D341Med (cell line): ENCODE data around the gene GTSF1L.
A peak's percentile ranks its signal among the peaks of the same experiment; 100 is the strongest.

Experiments
- DNase-seq: peaks from one replicate; pipeline ENCODE4 v3.0.0; 2012; ENCODE audit warnings: low spot score

GTSF1L gene

DNA sequence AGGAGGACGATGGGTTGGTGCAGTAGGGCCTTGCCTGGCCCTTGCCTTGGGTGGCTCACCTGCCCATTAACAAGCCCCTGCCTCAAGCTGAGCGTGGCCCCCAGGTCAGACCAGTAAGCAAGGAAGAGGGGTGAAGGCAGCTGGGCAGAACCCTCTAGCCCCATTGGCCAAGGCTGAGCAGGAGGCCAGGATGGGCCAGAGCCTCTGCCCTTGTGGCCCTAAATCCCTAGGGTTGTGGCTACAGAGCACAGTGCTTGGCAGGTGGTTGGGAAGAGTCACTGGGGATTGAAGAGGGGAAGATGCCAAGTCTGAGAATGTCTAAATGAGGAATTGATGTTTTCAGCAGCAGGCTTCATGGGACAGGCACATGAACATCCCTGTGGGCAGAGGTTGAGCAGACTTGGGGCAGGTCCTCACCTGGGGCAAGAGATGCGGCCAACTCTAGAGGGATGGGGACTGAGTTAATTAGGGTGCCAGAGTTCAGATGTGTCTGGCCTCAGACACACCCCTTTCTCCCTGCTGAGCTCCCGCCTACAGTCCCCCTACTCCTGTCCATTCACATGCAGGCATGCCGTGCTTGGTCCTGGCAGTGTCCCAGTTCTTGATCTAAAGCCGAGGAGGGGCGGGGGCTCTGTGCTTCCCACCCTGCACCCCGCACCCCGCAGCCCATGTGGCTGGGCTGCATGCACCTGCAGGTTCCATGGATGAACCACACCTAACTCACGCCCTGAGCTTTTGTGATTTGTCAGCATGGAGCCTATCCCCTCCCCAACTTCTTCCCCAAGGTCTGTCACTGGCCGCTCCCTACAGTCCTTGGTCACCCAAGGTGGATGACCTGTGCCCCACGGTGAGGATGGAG, 9.8 kb downstream of the GTSF1L start:
- DNase-seq: no peak

DNA sequence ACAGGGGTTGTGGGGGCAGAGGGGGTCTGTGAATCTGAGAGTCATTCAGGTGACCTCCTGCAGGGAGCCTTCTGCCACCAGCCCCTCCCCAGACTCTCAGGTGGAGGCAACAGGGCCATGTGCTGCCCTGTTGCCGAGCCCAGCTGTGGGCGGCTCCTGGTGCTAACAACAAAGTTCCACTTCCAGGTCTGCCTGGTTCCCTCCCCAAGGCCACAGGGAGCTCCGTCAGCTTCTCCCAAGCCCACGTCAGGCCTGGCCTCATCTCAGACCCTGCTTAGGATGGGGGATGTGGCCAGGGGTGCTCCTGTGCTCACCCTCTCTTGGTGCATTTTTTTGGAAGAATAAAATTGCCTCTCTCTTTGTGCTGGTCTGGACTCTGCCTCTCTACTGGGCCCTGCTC, 10.7 kb downstream of the GTSF1L start:
- DNase-seq: no peak

DNA sequence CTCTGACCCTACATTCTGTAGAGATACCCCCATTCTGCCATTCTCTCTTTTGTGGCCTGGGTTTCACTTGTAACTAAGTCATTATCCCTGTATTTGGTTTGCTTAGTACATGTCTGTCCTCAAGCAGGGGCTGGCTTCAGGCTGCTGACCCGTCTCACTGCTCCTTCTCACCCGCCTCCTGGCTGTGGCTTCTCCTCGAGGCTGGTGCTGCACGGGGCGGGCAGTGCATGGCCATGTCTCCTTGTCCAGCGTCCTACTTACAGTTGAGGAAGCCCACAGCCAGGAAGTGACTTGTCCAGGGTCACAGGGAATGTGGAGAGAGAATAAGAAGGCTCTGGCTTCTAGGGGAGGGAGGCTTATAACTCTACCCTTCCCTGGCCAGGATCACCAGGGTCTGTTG, 11.3 kb downstream of the GTSF1L start:
- no peak for DNase-seq

DNA sequence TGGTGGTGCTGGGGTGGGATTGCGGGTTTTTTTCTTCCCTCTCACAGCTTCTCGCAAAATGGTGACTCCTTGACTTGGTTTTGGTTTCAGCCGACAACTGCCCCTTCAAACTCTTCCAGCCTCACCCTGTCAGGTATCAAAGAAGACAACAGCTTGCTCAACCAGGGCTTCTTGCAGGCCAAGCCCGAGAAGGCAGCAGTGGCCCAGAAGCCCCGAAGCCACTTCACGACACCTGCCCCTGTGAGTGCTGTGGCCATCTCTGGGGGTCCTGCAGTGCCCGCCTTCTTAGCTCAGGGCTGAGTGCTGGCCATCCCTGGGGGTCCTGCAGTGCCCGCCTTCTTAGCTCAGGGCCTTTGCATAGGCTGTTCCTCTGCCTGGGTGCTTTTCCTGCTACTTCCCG, 11.8 kb downstream of the GTSF1L start:
- peak; percentile 17 for DNase-seq

DNA sequence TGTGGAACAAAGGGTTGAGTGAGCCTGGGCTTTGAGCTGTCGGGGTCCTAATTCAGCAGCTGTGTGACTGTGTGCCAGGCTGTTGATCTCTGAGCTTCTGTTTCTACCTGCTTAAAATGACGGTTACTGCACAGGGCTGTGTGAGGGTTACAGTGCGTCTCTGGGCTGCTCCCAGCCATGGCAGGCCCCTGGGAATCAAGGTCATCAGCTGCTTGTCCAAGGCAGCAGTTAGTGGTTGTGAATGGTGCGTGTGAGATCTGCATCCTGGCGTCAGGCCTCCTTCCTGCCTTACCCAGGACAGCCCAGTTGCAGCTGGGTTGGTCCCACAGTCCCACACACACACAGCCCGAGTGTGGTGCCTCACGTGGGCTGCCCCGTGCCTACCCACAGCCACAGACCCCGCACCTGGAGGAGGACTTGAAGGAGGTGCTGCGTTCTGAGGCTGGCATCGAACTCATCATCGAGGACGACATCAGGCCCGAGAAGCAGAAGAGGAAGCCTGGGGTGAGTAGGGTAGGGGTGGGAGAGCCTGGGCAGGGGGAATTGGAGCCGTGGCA, 15.6 kb downstream of the GTSF1L start:
- peak; percentile 30 for DNase-seq

DNA sequence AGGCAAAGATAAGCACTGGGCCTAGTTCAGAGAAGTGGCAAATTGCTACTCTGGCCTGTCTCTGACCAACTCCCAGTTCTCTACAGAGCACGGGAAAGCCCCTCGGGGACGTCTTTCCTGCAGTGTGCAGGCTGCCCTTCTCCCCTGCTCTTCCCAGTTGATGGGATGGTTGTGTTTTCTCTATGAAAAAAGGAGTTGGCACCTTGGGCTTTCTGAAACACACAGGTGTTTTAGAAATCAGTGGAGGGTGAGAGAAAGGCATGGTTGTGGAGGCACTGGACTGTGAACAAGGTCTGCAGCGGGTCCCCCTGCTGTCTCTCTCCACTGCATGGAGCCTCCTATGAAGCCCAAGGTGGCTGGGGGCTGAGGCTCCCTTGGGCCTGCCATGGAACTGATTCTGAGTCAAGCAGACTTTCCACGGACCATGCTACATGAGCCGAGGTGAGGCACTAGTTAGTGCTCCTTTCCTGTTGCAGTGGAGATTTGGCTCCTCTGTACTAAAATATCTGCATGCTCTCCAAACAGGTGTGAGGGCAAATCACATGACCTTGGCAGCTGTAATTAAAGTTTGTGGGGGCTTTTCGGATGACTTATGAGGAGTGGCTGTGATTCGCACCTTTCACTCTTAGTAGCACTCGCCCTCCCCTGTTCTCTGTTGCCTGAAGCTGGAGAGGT, 16.3 kb downstream of the GTSF1L start:
- peak; percentile 8 for DNase-seq

DNA sequence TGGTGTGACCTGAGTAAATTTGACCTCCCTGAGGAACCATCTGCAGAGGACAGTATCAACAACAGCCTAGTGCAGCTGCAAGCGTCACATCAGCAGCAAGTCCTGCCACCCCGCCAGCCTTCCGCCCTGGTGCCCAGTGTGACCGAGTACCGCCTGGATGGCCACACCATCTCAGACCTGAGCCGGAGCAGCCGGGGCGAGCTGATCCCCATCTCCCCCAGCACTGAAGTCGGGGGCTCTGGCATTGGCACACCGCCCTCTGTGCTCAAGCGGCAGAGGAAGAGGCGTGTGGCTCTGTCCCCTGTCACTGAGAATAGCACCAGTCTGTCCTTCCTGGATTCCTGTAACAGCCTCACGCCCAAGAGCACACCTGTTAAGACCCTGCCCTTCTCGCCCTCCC, 24.3 kb downstream of the GTSF1L start:
- peak; percentile 15 for DNase-seq

DNA sequence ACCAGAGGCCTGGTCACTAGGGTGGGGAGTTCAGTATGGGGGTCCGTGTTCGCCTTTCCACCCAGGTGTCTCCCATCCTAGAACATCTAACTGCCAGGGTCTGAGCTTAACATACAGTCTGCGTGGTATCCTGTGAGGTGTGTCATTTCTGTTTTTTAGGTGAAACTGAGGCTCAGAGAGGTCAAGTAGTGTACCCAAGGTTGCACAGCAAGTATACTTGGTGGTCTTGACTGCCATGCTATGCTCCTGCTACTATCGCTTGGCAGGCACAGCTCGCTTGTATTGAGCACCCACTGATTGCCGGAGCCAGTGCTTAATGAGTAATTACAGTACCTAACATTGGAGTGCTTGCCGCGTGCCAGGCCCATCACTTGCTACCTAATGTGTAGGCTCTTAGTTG, 26.2 kb downstream of the GTSF1L start:
- no peak for DNase-seq

DNA sequence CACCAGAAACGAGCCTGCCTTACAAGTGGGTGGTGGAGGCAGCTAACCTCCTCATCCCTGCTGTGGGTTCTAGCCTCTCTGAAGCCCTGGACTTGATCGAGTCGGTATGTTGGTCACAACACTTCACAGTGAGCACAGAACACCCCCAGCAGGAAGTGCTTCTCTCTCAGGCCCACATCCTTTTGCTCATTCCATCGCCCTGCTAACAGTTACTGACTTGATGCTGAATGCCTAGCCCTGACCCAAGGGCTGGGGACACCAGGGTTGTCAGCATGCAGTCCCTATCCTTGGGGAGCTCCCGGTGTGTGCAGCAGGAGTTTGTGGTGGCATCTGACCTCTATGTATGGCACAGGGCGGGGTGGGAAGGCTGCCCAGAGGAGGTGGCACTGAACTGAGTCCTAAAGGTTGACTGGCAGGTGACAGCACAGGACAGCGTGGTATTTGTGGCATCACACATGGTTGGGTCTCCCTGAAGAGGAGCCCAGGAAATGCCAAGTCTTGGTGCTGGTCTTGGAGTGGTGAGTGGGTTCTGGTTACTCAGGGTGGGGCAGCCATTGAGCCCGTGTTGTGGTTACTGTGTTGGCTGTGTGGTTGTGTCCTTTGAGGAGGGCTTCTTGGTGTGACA, 26.7 kb downstream of the GTSF1L start:
- DNase-seq: peak; percentile 7

DNA sequence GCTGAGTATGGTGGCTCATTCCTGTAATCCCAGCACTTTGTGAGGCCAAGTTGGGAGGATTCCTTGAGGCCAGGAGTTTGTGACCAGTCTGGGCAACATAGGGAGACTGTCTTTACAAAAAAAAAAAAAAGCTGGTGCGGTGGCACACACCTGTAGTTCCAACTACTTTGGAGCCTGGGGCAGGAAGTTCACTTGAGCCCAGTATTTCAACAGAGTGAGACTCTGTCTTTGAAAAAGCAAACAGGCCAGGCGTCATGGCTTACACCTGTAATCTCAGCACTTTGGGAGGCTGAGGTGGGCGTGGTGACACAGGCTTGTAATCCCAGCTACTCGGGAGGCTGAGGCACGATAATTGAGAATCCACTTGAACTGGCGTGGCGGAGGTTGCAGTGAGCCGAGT, 31.2 kb downstream of the GTSF1L start:
- DNase-seq: no peak

DNA sequence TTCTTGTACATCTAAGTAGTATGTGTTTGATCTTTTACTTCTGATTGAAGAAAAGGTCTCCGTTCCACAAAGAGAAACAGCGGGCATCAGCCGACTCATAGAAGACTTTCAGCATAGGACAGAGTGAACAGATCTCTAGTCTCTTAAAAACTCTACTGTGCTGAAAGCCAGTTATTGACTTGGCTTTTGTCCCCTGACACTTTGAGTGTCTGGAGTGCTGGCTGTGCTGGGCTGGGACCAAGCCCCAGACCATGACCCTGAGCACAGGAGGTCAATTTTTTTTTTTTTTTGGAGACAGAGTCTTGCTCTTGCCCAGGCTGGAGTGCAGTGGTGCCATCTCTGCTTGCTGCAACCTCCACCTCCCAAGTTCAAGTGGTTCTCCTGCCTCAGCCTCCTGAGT, 32.0 kb downstream of the GTSF1L start:
- DNase-seq: no peak

DNA sequence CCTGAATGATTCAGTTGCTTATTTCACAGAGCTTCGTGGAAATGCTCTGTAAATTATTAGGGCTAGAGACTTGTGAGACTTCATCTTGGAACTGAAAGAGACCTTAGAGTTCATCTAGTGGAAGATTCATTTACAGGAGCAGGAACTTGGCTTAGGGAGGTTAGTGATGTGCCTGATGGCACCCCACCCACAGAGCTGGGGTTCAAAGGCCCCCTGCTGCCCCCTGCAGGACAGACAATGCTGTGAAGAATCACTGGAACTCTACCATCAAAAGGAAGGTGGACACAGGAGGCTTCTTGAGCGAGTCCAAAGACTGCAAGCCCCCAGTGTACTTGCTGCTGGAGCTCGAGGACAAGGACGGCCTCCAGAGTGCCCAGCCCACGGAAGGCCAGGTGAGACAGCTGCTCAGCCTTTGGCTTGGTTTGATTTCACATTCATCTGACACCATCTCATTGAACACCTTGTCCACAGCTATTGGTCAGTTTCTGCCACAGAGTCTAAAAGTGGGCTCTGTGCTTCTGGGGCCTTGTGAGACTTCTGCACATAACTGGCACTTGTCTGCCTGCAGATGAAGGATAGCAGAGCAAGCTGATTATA, 34.8 kb downstream of the GTSF1L start:
- DNase-seq: peak; percentile 79

DNA sequence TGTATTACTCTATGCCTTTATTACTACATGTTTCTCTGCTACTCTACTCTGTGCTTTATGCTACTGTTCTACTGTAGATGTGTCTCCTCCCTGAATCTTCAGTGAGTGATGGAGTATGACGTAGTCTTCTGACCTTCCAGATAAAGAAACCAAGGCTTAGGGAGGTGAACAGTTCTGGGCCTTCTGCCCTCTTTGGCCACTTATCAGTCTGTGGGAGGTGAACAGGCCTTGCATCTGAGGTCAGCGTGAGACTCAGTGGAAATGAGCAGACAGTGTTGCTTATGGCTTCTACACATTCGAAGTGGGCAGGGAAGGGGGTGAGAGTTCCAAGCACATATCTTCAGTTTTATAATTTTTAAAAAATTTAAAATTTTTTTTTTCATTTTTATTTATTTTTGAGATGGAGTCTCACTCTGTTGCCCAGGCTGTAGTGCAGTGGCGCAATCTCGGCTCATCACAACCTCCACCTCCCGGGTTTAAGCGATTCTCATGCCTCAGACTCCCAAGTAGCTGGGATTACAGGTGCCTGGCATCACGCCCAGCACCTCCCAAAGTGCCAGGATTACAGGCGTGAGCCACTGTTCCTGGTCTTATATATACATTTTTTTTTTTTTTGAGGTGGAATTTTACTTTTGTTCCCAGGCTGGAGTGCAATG, 35.7 kb downstream of the GTSF1L start:
- DNase-seq: no peak

DNA sequence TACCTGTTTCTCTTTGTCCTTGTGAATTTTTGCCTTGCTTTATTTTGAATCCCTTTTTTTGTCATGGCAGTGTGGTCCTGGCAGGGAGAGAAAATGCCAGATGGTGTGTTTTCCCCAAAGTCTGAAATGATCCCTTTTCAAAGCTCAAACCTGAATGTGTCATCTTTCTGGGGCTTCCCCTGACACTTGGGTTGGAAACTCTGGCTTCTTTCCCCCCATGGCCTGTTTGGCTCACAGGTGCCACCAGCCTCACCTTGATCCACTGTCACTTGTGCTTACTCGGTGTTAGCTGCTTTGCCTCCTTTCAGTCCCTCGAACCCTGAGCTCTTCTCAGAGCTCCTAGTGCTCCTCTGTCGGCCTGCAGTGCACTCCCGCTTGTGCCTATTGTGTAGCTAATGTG, 37.6 kb downstream of the GTSF1L start:
- no peak for DNase-seq

DNA sequence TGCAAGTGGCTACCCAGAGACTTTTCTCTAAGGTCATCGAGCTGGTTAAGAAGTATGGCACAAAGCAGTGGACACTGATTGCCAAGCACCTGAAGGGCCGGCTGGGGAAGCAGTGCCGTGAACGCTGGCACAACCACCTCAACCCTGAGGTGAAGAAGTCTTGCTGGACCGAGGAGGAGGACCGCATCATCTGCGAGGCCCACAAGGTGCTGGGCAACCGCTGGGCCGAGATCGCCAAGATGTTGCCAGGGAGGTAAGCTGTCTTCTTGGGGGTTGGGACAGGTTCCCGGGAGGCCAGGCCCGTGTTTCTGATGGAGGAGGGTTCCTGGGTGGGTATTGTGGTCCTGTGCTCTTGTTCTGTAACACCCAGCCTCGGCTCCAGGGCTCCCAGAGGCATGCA, 40.0 kb downstream of the GTSF1L start:
- DNase-seq: no peak

DNA sequence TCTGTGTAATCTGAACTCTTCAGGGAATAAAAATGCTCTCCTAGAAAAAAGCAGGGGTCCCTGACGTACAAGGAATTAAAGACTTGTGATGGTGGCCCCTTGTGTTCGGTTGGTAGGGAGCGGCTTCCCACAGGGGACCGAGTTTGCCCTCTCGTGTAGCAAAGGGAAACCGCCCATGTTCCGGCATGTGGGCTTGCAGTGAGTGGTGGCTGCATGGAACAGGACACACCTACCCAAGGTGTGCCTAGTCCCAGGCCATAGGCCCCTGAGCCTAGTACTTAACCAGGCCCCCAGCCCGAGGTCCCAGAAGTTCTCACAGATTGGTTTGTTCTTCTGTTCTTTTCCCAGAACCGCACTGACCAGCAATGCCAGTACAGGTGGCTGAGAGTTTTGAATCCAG, 44.4 kb downstream of the GTSF1L start:
- DNase-seq: no peak

DNA sequence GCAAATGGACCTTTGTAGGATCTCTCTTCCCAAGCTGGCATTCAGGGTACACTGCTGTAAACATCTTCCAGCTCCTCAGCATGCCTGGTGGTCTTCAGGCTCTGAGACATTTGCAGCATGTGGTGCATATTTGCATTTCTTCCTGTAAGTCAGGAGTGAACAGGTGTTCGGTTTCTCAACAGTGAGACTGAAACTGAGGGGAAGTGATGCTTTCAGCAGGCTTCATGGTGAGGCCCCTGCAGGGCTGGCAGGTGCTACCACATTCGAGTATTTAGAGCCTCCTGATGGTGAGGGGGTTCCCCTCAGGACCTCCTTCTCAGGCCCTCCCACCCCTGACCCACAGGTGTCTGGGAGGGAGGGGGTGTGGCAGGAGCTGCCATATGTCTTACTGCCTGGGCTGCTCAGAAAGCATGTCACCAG, 44.8 kb downstream of the GTSF1L start:
- DNase-seq: peak; percentile 10

DNA sequence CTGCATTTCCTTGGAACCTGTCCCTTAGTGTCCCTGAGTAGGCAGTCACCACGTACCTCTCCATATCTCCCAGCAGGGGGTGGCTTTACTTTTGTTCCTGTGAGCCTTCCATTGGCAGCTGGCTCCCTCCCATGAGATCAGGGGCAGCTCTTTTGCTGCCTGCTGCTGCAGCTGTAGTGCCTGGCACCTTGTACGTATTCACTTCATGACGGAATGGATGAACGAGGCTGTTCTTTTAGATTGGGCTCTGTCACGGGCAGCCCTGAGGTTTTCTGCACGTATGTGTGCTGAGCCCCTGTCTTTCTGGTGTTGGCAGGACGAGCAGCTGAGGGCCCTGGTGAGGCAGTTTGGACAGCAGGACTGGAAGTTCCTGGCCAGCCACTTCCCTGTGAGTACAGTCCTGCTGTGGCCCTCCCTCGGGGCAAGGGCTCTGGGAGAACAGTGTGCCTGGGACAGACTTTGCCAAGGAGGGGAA, 45.3 kb downstream of the GTSF1L start:
- peak; percentile 75 for DNase-seq

DNA sequence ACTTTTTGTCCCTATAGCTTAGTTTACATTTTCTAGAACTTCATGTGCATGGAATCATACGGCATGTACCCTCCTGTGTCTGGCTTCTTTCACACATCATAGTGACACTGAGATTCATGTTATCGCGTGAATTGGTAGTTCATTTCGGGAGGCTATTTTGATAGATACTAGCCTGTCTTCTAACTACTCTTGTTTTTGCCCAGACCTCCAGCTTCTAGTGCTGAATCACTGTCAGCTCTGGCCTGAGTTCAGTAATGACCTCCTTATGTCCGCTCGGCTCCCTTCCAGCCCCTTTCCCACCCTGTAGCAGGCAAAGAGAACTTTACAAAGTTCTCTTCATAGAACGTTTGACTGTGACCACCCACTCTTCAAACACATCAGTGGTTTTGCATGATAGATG, 45.8 kb downstream of the GTSF1L start:
- DNase-seq: no peak

DNA sequence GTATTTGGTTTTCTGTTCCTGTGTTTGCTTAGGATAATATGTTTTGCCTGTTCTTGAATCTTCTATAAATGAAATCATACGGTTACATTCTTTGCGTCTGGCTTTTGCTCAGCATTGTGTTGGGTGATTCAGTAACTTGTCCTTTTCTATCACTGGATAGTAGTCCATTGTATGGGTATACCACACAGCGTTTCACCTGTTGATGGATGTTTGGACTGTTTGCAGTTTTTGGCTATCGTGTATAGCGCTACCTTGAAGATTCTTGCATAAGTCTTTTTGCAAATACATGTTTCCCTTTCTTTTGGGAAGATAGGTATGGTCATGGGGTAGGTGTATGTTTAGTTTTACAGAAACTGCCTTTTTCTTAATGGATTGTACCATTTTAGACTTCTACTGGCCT, 50.4 kb downstream of the GTSF1L start:
- DNase-seq: no peak
